Glutamatergic neuron (in vitro differentiated cells): ENCODE data around the gene MRTFA. TPM values are rescaled to one million over a fixed set of nuclear protein-coding genes. Genes with fewer than 3 reads are reported as not detected.
A peak's percentile ranks its signal among the peaks of the same experiment; 100 is the strongest.

Source experiments
- DNase-seq: peaks from one replicate; pipeline ENCODE4 v3.0.0; 2022
- H3K27ac Mint-ChIP-seq: one replicate; pipeline ENCODE4 v1.8.0; 2020; ENCODE audit warnings: mild to moderate bottlenecking, mixed read lengths, inconsistent platforms; ENCODE audit not compliant: unreplicated experiment
- H3K27me3 Mint-ChIP-seq: one replicate; pipeline ENCODE4 v1.8.0; 2020; ENCODE audit warnings: mild to moderate bottlenecking, moderate library complexity, mixed read lengths, inconsistent platforms; ENCODE audit not compliant: unreplicated experiment
- H3K36me3 Mint-ChIP-seq: one replicate; pipeline ENCODE4 v1.8.0; 2020; ENCODE audit warnings: mild to moderate bottlenecking, mixed read lengths, inconsistent platforms; ENCODE audit not compliant: unreplicated experiment
- H3K4me1 Mint-ChIP-seq: one replicate; pipeline ENCODE4 v1.8.0; 2020; ENCODE audit warnings: mild to moderate bottlenecking, low read depth, mixed read lengths, inconsistent platforms; ENCODE audit not compliant: unreplicated experiment
- H3K4me3 Mint-ChIP-seq: one replicate; pipeline ENCODE4 v1.8.0; 2020; ENCODE audit warnings: mild to moderate bottlenecking, mixed read lengths, inconsistent platforms; ENCODE audit not compliant: unreplicated experiment
- H3K9me3 Mint-ChIP-seq: one replicate; pipeline ENCODE4 v1.8.0; 2020; ENCODE audit warnings: mild to moderate bottlenecking, moderate library complexity, mixed read lengths, inconsistent platforms; ENCODE audit not compliant: unreplicated experiment
- CTCF ChIP-seq: fragments of 200-600 bp; sonication (generic); IDR thresholded peaks from one replicate; pipeline ENCODE4 v1.5.0; 2021; ENCODE audit not compliant: partially characterized antibody, unreplicated experiment
- total RNA-seq: library from RNA; stranded (reverse); fragmentation: NEBNext Ultra II Directional; extraction: Animal tissue kit (Norgen Biotek cat#: 25700); gene quantifications from one replicate; pipeline ENCODE4 v1.2.1, GENCODE V29; 2021; ENCODE audit not compliant: unreplicated experiment

Gene MRTFA
- total RNA-seq, 1 donor from 2014 or later = 91.7 TPM

DNA sequence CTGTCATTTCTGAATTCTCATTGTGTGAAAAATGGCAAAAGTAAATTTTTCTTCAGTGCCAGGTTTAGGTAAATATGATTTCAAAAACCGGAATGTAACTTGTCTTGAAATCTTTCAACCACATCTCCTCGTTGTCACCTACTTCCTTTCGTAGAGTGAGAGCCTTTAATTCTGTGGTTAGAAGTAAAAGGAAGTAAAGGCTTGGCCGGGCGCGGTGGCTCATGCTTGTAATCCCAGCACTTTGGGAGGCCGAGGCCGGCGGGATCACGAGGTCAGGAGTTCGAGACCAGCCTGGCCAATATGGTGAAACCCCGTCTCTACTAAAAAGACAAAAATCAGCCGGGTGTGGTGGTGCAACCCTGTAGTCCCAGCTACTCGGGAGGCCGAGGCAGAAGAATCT, 236.4 kb downstream of the MRTFA start:
- Mint-ChIP-seq H3K27me3 (peaks cover 12% of the 10 kb centered on the region), H3K4me3 (no peak overlapping the region), H3K36me3 (peaks cover 10% of the 10 kb centered on the region), H3K4me1 (peaks cover 25% of the 10 kb centered on the region), H3K27ac (peak overlapping the region; percentile 62), H3K9me3 (peaks cover 26% of the 10 kb centered on the region)
- no peak for TF ChIP-seq CTCF
- DNase-seq = no peak

DNA sequence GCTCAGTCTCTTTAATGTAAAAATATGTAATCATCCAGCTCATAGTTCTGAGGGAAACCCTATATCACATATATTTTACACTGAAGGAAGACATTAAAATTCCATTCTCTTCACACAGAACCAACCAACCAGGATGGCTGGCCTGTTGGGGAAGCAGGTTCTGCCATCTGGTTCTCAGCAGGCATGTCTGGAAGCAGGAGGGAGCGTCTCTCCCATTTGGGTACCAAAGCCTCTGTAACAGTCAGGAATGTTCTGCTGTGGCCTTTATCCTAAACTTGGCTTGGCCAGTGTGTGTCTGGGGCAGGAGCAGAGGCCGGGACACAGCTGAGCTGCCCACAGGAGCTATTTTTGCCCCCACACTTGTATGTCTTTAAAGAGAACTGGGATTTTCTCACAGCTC, 236.9 kb downstream of the MRTFA start:
- Mint-ChIP-seq H3K27ac (peak overlapping the region; percentile 62), H3K36me3 (peaks cover 10% of the 10 kb centered on the region), H3K4me1 (peaks cover 25% of the 10 kb centered on the region), H3K9me3 (peaks cover 25% of the 10 kb centered on the region), H3K27me3 (peaks cover 12% of the 10 kb centered on the region), H3K4me3 (no peak overlapping the region)
- no peak for TF ChIP-seq CTCF
- no peak for DNase-seq

DNA sequence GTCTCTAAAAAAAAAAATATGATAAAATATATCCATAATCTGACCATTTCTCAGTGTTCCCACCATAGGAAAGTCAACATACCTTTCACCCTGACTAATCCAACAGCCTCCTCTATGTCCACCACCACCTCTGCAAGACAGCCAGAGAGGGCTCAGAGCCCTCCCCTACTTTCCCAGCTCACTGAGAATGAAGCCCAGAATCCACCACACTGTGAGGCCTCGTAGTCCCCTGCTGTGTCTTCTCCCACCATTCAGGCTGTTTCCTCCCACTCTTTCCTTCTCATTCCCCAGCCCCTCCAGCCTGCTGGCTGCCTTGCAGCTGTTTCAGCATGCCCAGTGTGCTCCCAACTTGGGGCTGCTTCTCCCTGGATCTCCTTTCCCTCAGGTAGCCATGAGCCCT, 239.1 kb downstream of the MRTFA start:
- no peak for TF ChIP-seq CTCF
- Mint-ChIP-seq H3K4me1 (peaks cover 26% of the 10 kb centered on the region), H3K27me3 (peaks cover 5% of the 10 kb centered on the region), H3K4me3 (peak overlapping the region; percentile 61), H3K9me3 (peaks cover 15% of the 10 kb centered on the region), H3K27ac (peak overlapping the region; percentile 86), H3K36me3 (peaks cover 6% of the 10 kb centered on the region)
- no peak for DNase-seq

GRCh38 chr22:40396882-40397281, 239.6 kb downstream of the MRTFA start:
- no peak for TF ChIP-seq CTCF
- DNase-seq = no peak
- Mint-ChIP-seq H3K9me3 (peaks cover 10% of the 10 kb centered on the region), H3K4me1 (peaks cover 26% of the 10 kb centered on the region), H3K27ac (peak overlapping the region; percentile 80), H3K36me3 (peaks cover 6% of the 10 kb centered on the region), H3K27me3 (peaks cover 5% of the 10 kb centered on the region), H3K4me3 (no peak overlapping the region)

DNA sequence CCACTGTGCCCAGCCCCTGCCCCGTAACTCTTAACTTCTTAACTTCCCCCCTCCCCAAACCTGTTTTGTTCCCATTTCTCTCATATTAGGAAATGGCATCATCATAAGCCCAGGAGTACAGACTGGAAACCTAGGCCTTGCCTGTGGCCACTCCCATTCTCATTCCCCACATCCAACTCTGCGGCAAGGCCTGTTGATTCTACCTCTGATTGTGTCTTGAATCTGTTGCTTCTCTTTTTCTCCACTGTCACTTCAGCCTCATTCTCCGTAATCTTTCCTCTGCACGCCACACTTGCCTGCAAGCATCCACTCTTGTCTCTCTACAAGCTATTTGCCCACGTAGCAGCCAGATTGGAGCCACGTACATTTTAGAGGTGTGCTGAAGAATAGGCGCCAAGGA, 240.9 kb downstream of the MRTFA start:
- no peak for DNase-seq
- peak overlapping the region; percentile 48 for H3K27ac Mint-ChIP-seq
- no peak for TF ChIP-seq CTCF
- peaks cover 6% of the 10 kb centered on the region for H3K36me3 Mint-ChIP-seq
- peaks cover 8% of the 10 kb centered on the region for H3K9me3 Mint-ChIP-seq
- peaks cover 26% of the 10 kb centered on the region for H3K4me1 Mint-ChIP-seq
- H3K27me3 Mint-ChIP-seq = peaks cover 5% of the 10 kb centered on the region
- H3K4me3 Mint-ChIP-seq = no peak overlapping the region
